Keratinocyte (primary cell): ENCODE results near the gene NLRP6.
"Not testable (repeated sequence)": the region's sequence is repeated elsewhere in the genome, so short reads cannot be mapped to it uniquely, and the experiment has no call there.

Experiments used
- EZH2 ChIP-seq: IDR thresholded peaks from one replicate; pipeline ENCODE4 v1.6.1; 2012; ENCODE audit warnings: inconsistent platforms, mild to moderate bottlenecking, low read length, moderate library complexity
- TF ChIP-seq, protein P1 (sequence below), 3 experiments: IDR thresholded peaks in 1 of 3; conservative IDR thresholded peaks in 1 of 3; optimal IDR thresholded peaks in 1 of 3; 2 replicates in 2 of 3; 3 replicates in 1 of 3; pipeline versions ENCODE3 to v1.5.1; 2011; ENCODE audit warnings: low read length in 3 of 3, mild to moderate bottlenecking in 3 of 3, moderate library complexity in 2 of 3, control low read depth in 1 of 3, inconsistent platforms in 1 of 3; ENCODE audit not compliant: insufficient read depth in 2 of 3; ENCODE audit errors: extremely low read depth in 1 of 3

DNA sequence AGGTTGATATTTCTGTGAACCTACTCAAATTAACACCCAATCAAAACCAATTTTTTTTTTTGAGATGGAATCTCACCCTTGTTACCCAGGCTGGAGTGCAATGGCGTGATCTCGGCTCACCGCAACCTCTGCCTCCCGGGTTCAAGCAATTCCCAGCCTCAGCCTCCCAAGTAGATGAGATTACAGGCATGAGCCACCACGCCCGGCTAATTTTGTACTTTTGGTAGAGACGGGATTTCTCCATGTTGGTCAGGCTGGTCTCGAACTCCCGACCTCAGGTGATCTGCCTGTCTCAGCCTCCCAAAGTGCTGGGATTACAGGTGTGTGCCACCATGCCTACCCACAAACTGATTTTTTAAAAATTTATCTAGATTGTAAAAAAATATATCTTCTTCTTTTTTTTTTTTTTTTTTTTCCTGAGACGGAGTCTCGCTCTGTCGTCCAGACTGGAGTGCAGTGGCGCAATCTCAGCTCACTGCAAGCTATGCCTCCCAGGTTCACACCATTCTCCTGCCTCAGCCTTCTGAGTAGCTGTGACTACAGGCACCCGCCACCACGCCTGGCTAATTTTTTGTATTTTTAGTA is 50.4 kb downstream of the NLRP6 start:
- TF ChIP-seq, protein P1, sequence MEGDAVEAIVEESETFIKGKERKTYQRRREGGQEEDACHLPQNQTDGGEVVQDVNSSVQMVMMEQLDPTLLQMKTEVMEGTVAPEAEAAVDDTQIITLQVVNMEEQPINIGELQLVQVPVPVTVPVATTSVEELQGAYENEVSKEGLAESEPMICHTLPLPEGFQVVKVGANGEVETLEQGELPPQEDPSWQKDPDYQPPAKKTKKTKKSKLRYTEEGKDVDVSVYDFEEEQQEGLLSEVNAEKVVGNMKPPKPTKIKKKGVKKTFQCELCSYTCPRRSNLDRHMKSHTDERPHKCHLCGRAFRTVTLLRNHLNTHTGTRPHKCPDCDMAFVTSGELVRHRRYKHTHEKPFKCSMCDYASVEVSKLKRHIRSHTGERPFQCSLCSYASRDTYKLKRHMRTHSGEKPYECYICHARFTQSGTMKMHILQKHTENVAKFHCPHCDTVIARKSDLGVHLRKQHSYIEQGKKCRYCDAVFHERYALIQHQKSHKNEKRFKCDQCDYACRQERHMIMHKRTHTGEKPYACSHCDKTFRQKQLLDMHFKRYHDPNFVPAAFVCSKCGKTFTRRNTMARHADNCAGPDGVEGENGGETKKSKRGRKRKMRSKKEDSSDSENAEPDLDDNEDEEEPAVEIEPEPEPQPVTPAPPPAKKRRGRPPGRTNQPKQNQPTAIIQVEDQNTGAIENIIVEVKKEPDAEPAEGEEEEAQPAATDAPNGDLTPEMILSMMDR (optimal IDR thresholded peaks at IDR 0.05 in 1 of 3, IDR thresholded peaks at IDR 0.05 in 1 of 3, conservative IDR thresholded peaks at IDR 0.05 in 1 of 3; ENCODE audit: extremely low read depth in 1 of 3, insufficient read depth in 2 of 3, low read length in 3 of 3): not testable (repeated sequence)
- not testable (repeated sequence) for TF ChIP-seq EZH2
